NCI-H524 treated with DMSO at 0.1 percent for 48 hours (cell line): ENCODE data around the gene SLC19A2.
A peak's percentile ranks its signal among the peaks of the same experiment; 100 is the strongest.
"Not testable (repeated sequence)": the region's sequence is repeated elsewhere in the genome, so short reads cannot be mapped to it uniquely, and the experiment has no call there.

Experiments
- DNase-seq: peaks from one replicate; lab custom pipeline; 2025; lab: John Stamatoyannopoulos, UW

Gene SLC19A2

GRCh38 chr1:169485431-169486280 lies at the start of gene SLC19A2:
TSS of gene SLC19A2 (minus strand) at chr1:169485944. CDS start at chr1:169485766, 178 bp downstream.
- DNase-seq = peak; percentile 97

DNA sequence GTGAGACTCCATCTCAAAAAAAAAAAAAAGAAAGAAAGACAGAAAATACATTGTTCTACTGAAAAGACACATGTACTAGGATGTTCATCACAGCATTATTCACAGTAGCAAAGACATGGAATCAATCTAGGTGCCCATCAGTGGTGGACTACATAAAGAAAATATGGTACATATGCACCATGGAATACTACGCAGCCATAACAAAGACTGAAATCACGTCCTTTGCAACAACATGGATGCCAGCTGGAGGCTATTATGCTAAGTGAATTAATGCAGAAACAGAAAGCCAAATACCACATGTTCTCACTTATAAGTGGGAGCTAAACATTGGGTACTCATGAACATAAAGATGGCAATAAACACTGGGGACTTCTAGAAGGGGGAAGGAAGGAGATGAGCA lies 48.9 kb upstream of the SLC19A2 start:
- DNase-seq = no peak

DNA sequence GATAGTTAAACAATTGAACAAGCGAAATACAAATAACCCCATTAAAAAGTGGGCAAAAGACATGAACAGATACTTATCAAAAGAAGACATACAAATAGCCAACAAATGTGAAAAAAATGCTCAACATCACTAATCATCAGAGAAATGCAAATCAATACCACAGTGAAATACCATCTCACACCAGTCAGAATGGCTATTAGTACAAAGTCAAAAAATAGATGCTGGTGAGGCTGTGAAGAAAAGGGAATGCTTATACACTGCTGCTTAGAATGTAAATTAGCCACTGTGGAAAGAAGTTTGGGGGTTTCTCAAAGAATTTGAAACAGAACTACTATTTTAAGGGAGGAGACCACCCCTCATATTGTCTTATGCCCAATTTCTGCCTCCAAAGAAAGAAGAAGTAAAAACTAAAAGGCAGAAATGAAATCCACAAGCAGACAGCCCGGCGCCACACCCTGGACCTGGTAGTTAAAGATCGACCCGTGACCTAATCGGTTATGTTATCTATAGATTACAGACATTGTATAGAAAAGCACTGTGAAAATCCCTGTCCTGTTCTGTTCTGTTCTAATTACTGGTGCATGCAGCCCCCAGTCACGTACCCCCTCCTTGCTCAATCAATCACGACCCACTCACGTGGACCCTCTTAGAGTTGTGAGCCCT lies 47.9 kb upstream of the SLC19A2 start:
- DNase-seq = not testable (repeated sequence)

DNA sequence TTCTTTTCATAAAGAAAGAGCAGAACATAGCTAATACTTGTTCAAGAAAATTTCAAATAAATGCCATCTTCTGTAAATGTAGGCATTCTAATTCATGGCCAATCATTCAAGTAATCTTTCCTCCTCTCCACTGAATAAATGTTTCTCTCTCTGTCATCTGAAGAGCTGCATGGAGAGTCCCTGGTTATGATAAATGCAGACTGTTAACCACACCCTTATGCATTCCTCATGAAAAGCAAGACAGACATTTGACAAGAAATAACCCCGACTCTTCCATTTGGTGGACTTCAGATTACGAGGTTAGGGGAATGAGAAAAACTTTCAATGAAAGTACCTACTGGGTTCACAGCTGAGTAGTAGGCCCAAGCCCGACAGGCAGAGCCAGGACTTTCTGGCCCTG lies 44.7 kb upstream of the SLC19A2 start:
- DNase-seq = no peak

DNA sequence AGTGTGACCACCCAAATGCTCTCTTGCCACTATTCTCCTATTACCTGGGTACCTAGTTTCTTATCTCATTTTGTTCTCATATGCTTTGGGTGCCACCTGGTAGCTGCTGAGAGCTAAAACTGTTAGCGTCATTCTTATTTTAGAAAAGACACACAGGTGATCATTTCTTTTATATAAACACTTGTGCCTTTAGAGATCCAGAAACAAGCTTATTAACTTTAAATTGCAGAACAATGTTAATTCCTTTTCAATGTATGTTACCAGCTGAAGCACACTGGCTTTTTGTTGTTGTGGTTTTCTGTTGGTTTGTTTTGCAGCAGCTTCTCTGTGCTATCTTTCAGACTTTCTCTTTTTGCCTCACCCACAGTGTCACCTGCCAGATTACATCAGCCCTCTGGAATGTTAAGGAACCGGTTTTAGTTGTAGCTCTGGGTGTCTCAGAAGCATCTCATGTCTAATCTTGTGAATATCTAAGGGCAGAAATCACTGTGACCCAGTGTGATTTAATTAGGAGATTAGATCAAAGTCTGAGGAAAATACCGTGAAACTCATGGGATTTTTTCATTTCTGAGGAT lies 43.4 kb upstream of the SLC19A2 start:
- DNase-seq = no peak

- no peak for DNase-seq
Measured at GRCh38 chr1:169528215-169529067, 42.7 kb upstream of the SLC19A2 start.

GRCh38 chr1:169527451-169528214 lies 41.9 kb upstream of the SLC19A2 start:
- no peak for DNase-seq

GRCh38 chr1:169527001-169527400 lies 41.3 kb upstream of the SLC19A2 start:
- no peak for DNase-seq

- DNase-seq = no peak
Measured at GRCh38 chr1:169526120-169526832, 40.5 kb upstream of the SLC19A2 start.

GRCh38 chr1:169525391-169525790 lies 39.6 kb upstream of the SLC19A2 start:
- DNase-seq = no peak

DNA sequence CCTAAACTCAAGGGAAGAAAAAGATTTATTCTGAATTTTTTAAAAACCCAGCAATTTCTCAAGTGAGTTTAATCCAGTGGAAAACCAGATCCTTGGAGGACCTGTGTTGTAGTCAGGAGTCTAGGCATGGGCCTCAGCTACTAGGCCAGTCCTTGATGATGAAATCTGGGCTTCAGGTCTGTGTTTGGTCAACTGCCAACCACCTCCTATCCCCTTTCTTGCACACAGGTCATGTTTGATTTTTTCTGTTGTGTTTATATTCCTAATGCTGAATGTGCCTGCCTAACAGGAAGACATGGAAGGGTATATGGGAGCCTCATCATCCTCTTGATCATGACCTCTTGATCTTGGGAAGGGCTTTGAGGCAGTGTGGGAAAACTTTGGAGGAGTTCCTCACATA lies 38.2 kb upstream of the SLC19A2 start:
- no peak for DNase-seq

GRCh38 chr1:169521226-169521625 lies 35.5 kb upstream of the SLC19A2 start:
- no peak for DNase-seq

DNA sequence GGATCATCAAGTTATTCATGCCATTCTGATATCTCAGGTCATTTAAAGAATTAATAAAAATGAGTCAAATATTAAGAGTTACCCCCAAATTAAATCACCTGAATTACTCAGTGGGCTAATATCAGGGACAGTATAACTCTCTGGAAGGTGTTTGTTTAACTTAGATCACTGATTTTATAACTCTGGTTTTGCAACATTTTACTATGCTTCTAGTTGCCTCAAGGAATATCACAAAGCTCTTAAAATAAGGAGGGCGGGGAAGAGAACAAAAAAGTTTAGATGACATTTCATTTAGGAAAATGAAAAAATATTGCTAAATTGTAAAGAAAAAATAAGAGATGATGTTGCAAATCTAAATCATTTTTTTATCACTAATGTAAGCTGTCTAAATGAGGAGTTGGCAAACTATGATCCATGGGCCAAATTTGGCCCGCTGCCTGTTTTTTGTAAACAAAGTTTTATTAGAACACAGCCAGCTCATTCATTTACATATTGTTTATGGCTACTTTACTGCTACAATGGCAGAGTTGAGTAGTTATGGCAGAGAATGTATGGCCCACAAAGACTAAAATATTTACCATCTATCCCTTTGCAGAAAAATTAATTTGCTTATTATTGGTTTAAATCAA lies 31.9 kb upstream of the SLC19A2 start:
- DNase-seq = no peak

- no peak for DNase-seq
Measured at GRCh38 chr1:169515641-169516040, 29.9 kb upstream of the SLC19A2 start.

DNA sequence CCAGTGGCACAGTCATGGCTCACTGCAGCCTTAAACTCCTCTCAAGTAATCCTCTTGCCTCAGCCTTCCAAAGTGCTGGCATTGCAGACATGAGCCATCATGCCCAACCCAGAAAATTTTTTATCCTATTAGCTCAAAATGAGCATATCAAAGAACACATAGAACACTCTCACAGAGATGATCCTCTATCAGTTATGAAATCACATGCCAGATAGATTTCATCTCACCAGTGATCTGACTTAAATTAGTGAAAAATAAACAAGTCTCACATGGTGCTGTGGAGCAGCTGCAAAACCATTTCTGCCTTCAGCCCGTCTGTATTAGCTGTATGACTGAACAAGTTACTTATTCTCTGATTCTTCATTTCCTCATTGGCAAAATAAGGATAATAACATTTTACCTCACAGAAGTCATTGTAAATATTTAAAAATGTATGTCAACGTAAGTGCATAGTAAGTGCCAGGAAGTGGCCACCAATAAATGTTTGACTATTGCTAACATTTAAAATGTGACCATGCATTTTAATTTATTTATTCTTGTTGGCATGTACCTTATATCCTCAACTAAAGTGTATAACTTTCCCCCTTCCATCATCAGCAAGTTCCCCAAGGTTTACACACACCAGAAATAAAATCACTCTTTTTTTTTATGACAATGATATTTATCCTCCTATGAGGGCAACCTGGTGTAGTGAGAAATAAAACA lies 29.0 kb upstream of the SLC19A2 start:
- DNase-seq = no peak

- no peak for DNase-seq
Measured at GRCh38 chr1:169513208-169513607, 27.5 kb upstream of the SLC19A2 start.

DNA sequence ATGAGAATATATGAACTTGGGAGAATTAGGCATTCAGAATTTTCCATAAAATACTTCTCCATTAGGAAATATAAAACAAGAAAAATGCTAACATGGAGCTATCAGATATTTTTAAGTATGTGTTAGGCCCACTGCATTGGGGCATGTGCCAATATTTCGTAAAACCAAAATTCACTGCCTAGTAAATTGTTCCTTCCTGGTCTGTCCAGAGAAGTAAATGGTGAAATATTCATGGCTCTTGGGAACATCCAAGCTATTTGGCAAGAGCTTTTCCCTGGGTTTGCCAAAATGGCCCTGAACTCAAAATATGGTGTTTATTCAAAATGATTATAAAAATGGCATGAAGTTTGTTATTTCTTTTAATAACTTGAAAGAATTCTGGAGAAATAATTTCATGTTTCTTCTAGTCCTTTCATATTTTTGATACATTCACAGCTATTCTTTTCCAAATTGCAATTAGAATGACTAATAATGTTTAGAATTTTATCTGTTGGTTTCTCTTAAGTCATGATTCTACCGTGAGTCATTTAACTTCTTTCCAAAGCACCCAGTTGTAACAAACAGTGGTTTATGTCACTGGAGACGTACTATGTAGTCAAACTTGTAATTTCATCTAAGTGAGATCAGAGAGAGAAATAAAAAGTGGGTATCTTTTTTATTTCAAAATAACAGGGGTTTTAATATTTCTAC lies 25.7 kb upstream of the SLC19A2 start:
- no peak for DNase-seq

- no peak for DNase-seq
Measured at GRCh38 chr1:169510060-169510459, 24.3 kb upstream of the SLC19A2 start.

DNA sequence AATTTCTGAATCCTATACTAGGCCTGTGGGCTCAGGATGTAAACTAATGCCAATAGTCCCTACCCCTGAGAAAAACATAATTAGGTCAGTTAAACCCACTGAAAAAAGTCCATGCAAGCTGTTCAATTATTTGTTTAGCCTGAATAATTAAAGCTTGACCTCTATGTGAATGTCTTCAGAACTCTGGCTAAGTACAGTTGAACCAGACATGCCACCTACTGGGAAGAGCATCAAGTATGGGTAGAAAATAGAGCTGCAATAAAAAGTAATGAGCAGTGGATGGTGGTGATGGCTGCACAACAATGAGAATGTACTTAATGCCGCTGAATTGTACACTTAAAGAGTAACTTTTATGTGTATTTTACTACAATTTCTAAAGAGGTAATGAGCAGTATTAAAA lies 23.6 kb upstream of the SLC19A2 start:
- peak; percentile 7 for DNase-seq
